ENCODE results near the gene MYT1.
"Not testable (repeated sequence)": the region's sequence is repeated elsewhere in the genome, so short reads cannot be mapped to it uniquely, and the experiment has no call there.

Gene MYT1

GRCh38 chr20:64276817-64277216 is 112.6 kb downstream of the MYT1 start:
- DNase-seq (ENCODE audit: low spot score) = no peak

- DNase-seq (ENCODE audit: low spot score) = no peak
Observed at GRCh38 chr20:64277571-64278316, 113.5 kb downstream of the MYT1 start.

GRCh38 chr20:64278317-64278681 is 114.0 kb downstream of the MYT1 start:
- DNase-seq (ENCODE audit: low spot score) = no peak

- DNase-seq (ENCODE audit: low spot score) = no peak
Observed at GRCh38 chr20:64279826-64280459, 115.7 kb downstream of the MYT1 start.

GRCh38 chr20:64280460-64280843 is 116.2 kb downstream of the MYT1 start:
- DNase-seq (ENCODE audit: low spot score) = no peak

- no peak for DNase-seq (ENCODE audit: low spot score)
Observed at GRCh38 chr20:64283646-64284045, 119.4 kb downstream of the MYT1 start.

GRCh38 chr20:64285579-64286446 is 121.6 kb downstream of the MYT1 start:
- DNase-seq (ENCODE audit: low spot score) = not testable (repeated sequence)

GRCh38 chr20:64286447-64287263 is 122.4 kb downstream of the MYT1 start:
- not testable (repeated sequence) for DNase-seq (ENCODE audit: low spot score)

- not testable (repeated sequence) for DNase-seq (ENCODE audit: low spot score)
Observed at GRCh38 chr20:64287264-64287590, 123.0 kb downstream of the MYT1 start.
